IMR-90 (cell line): Measurements from ENCODE around the gene LMO2. TPM values are rescaled to one million over a fixed set of nuclear protein-coding genes. Genes with fewer than 3 reads are reported as not detected.
A peak's percentile ranks its signal among the peaks of the same experiment; 100 is the strongest.

Source experiments
- ATAC-seq: fragments of 200-7000 bp; cut with Tn5 transposase; 2 replicates; pipeline ENCODE4 v1.9.1; 2020; ENCODE audit warnings: low read depth, mild to moderate bottlenecking, moderate library complexity
- BruUV-seq: library from RNA; stranded (reverse); fragments of 400-500 nt; replicated peaks from 2 replicates; lab custom pipeline; 2021; lab: Mats Ljungman, UMichigan
- CTCF ChIA-PET: fragments of 300-600 bp; formaldehyde crosslinking; extraction: SDS; loops from one replicate; lab custom pipeline; 2021; ENCODE audit warnings: antibody characterized with exemption; lab: Yijun Ruan, JAX
- POLR2A ChIA-PET: fragments of 300-600 bp; sonication (Branson Sonifier 250); formaldehyde crosslinking; loops from one replicate; lab custom pipeline; 2022; ENCODE audit warnings: antibody characterized with exemption; ENCODE audit not compliant: unreplicated experiment; lab: Charles Lee
- DNase-seq: peaks from one replicate; pipeline ENCODE4 v3.0.0; 2013
- H2AFZ ChIP-seq: replicated peaks from 2 replicates; pipeline ENCODE3; 2013; ENCODE audit warnings: low read length, mild to moderate bottlenecking; ENCODE audit not compliant: poor library complexity
- H2AK5ac ChIP-seq: 2 replicates; pipeline ENCODE4 v1.6.1; 2013; ENCODE audit warnings: low read depth, low read length, inconsistent platforms
- H2AK9ac ChIP-seq: replicated peaks from 2 replicates; pipeline ENCODE3; 2013; ENCODE audit warnings: mild to moderate bottlenecking, low read depth, low read length, moderate library complexity; ENCODE audit not compliant: poor library complexity
- H2BK120ac ChIP-seq: 2 replicates; pipeline ENCODE4 v1.6.1; 2013; ENCODE audit warnings: low read depth, low read length, inconsistent platforms
- H2BK15ac ChIP-seq: 3 replicates; pipeline ENCODE4 v1.6.1; 2013; ENCODE audit warnings: low read depth, low read length, inconsistent platforms
- H2BK20ac ChIP-seq: 2 replicates; pipeline ENCODE4 v1.6.1; 2013; ENCODE audit warnings: low read depth, mild to moderate bottlenecking, inconsistent platforms, low read length, moderate library complexity
- H2BK5ac ChIP-seq: 2 replicates; pipeline ENCODE4 v1.6.1; 2013; ENCODE audit warnings: mild to moderate bottlenecking, low read depth, low read length, inconsistent platforms; ENCODE audit not compliant: poor library complexity, severe bottlenecking
- H3K14ac ChIP-seq: replicated peaks from 2 replicates; pipeline ENCODE4 v1.6.1; 2013; ENCODE audit warnings: low read depth, low read length, inconsistent platforms
- H3K18ac ChIP-seq: 2 replicates; pipeline ENCODE4 v1.6.1; 2013; ENCODE audit warnings: low read depth, low read length, control low read depth
- H3K23ac ChIP-seq: 2 replicates; pipeline ENCODE4 v1.6.1; 2013; ENCODE audit warnings: low read depth, low read length, inconsistent platforms
- H3K27ac ChIP-seq: 2 replicates; pipeline ENCODE4 v1.5.1; 2013; ENCODE audit warnings: mild to moderate bottlenecking, control low read depth, low read length; ENCODE audit not compliant: insufficient read depth
- H3K27me3 ChIP-seq: 2 replicates; pipeline ENCODE4 v1.6.1; 2013; ENCODE audit warnings: low read length; ENCODE audit not compliant: control insufficient read depth, insufficient read depth
- H3K36me3 ChIP-seq: 2 replicates; pipeline ENCODE4 v1.6.1; 2013; ENCODE audit warnings: low read length, mixed read lengths; ENCODE audit not compliant: control insufficient read depth, insufficient read depth
- H3K4ac ChIP-seq: 2 replicates; pipeline ENCODE4 v1.6.1; 2013; ENCODE audit warnings: low read depth, low read length, inconsistent platforms
- H3K4me1 ChIP-seq: 2 replicates; pipeline ENCODE4 v1.6.1; 2013; ENCODE audit warnings: low read length, mixed read lengths; ENCODE audit not compliant: control insufficient read depth, insufficient read depth
- H3K4me2 ChIP-seq: 2 replicates; pipeline ENCODE4 v1.6.1; 2013; ENCODE audit warnings: low read depth, mild to moderate bottlenecking, control low read depth, low read length, moderate library complexity
- H3K4me3 ChIP-seq: 2 replicates; pipeline ENCODE4 v1.5.1; 2013; ENCODE audit warnings: low read depth, mild to moderate bottlenecking, control low read depth, low read length, moderate library complexity; ENCODE audit not compliant: insufficient read depth
- H3K56ac ChIP-seq: 2 replicates; pipeline ENCODE4 v1.6.1; 2013; ENCODE audit warnings: low read length, inconsistent platforms; ENCODE audit not compliant: insufficient read depth; ENCODE audit errors: extremely low read depth
- H3K79me1 ChIP-seq, 2 experiments: 2 replicates each; pipeline ENCODE4 v1.6.1; 2013; ENCODE audit warnings: low read length in 2 of 2, inconsistent platforms in 1 of 2, low read depth in 1 of 2
- H3K9ac ChIP-seq: 2 replicates; pipeline ENCODE4 v1.6.1; 2013; ENCODE audit warnings: low read depth, low read length, control low read depth
- H3K9me1 ChIP-seq: 2 replicates; pipeline ENCODE4 v1.6.1; 2013; ENCODE audit warnings: low read length, inconsistent platforms; ENCODE audit not compliant: insufficient read depth
- H3K9me3 ChIP-seq: 2 replicates; pipeline ENCODE4 v1.6.1; 2013; ENCODE audit warnings: low read length; ENCODE audit not compliant: control insufficient read depth, insufficient read depth
- H4K20me1 ChIP-seq: 2 replicates; pipeline ENCODE4 v1.6.1; 2013; ENCODE audit warnings: low read length, inconsistent platforms; ENCODE audit not compliant: insufficient read depth
- H4K5ac ChIP-seq: 2 replicates; pipeline ENCODE4 v1.6.1; 2013; ENCODE audit warnings: mild to moderate bottlenecking, low read depth, low read length, control low read depth
- H4K8ac ChIP-seq, 2 experiments: 2 replicates each; pipeline ENCODE4 v1.6.1; 2013; ENCODE audit warnings: low read depth in 2 of 2, low read length in 2 of 2, control low read depth in 1 of 2, inconsistent platforms in 1 of 2
- H4K91ac ChIP-seq: 2 replicates; pipeline ENCODE4 v1.6.1; 2013; ENCODE audit warnings: low read depth, low read length, inconsistent platforms; ENCODE audit not compliant: insufficient read depth
- BHLHE40 ChIP-seq: fragments of 150-350 bp; IDR thresholded peaks from 2 replicates; pipeline ENCODE4 v1.6.1; 2016; ENCODE audit warnings: mild to moderate bottlenecking, low read depth, low read length
- CEBPB ChIP-seq: IDR thresholded peaks from 2 replicates; pipeline ENCODE4 v1.6.1; 2012; ENCODE audit warnings: low read depth, low read length, improper control_type of control experiment
- MAZ ChIP-seq: IDR thresholded peaks from 2 replicates; pipeline ENCODE4 v1.6.1; 2012; ENCODE audit warnings: low read depth, mild to moderate bottlenecking, low read length, improper control_type of control experiment, moderate library complexity, borderline replicate concordance
- MXI1 ChIP-seq: IDR thresholded peaks from 2 replicates; pipeline ENCODE4 v1.6.1; 2012; ENCODE audit warnings: low read depth, mild to moderate bottlenecking, low read length, moderate library complexity, borderline replicate concordance
- RAD21 ChIP-seq: IDR thresholded peaks from 2 replicates; pipeline ENCODE4 v1.6.1; 2012; ENCODE audit warnings: low read length, improper control_type of control experiment
- RCOR1 ChIP-seq: IDR thresholded peaks from 2 replicates; pipeline ENCODE4 v1.6.1; 2012; ENCODE audit warnings: mild to moderate bottlenecking, low read length, improper control_type of control experiment; ENCODE audit not compliant: insufficient replicate concordance
- SMC3 ChIP-seq: fragments of 150-350 bp; IDR thresholded peaks from 2 replicates; pipeline ENCODE4 v1.6.1; 2016; ENCODE audit warnings: low read depth, mild to moderate bottlenecking, antibody characterized with exemption, low read length, moderate library complexity
- WGBS, 2 experiments: methylation state at CpG; one replicate each; pipeline versions ENCODE4 v1.1.5 to v1.1.7; 2013; ENCODE audit warnings: missing lambda C conversion rate in 2 of 2; ENCODE audit not compliant: insufficient read length in 1 of 2; ENCODE audit errors: extremely low coverage in 2 of 2; 5-methylcytosine and 5-hydroxymethylcytosine counted together
- dilution Hi-C: fragments of 300-500 bp; cut with HindIII; formaldehyde crosslinking; loops from one replicate; pipeline ENCODE4 v1.14.3; 2018; ENCODE audit warnings: low sequenced_read_pairs; ENCODE audit not compliant: unreplicated experiment
- in situ Hi-C: fragments of 300-500 bp; cut with MboI; formaldehyde crosslinking; loops from 3 replicates; pipeline ENCODE4 v1.14.3; 2019; ENCODE audit warnings: low sequenced_read_pairs, inconsistent platforms, mixed read lengths
- intact Hi-C: fragments of 100-400 bp; cut with micrococcal nuclease; formaldehyde crosslinking; loops from 2 replicates; pipeline ENCODE4 v1.10.0; 2022
- polyA plus RNA-seq, 3 experiments: library from polyadenylated mRNA; depleted of rRNA; stranded (reverse); fragments of >200 nt; gene quantifications; 2 replicates each; pipeline ENCODE4 v1.2.3, GENCODE V29; 2012; ENCODE audit warnings: low replicate concordance in 1 of 3
- total RNA-seq: library from RNA; depleted of rRNA; stranded (reverse); fragments of >200 nt; gene quantifications from 2 replicates; pipeline ENCODE4 v1.2.3, GENCODE V29; 2012
- TF ChIP-seq, protein P1 (sequence below): conservative IDR thresholded peaks from 2 replicates; pipeline ENCODE4 v1.5.1; 2012; ENCODE audit warnings: mild to moderate bottlenecking, low read depth, low read length, improper control_type of control experiment
- TF ChIP-seq, protein P2 (sequence below): fragments of 150-350 bp; IDR thresholded peaks from 2 replicates; pipeline ENCODE4 v1.6.1; 2016; ENCODE audit warnings: low read depth, mild to moderate bottlenecking, low read length, moderate library complexity, borderline replicate concordance

LMO2 gene
- total and polyA plus RNA-seq, 2 of the 4 experiments (the other 2 are of a cell fraction): not detected

DNA sequence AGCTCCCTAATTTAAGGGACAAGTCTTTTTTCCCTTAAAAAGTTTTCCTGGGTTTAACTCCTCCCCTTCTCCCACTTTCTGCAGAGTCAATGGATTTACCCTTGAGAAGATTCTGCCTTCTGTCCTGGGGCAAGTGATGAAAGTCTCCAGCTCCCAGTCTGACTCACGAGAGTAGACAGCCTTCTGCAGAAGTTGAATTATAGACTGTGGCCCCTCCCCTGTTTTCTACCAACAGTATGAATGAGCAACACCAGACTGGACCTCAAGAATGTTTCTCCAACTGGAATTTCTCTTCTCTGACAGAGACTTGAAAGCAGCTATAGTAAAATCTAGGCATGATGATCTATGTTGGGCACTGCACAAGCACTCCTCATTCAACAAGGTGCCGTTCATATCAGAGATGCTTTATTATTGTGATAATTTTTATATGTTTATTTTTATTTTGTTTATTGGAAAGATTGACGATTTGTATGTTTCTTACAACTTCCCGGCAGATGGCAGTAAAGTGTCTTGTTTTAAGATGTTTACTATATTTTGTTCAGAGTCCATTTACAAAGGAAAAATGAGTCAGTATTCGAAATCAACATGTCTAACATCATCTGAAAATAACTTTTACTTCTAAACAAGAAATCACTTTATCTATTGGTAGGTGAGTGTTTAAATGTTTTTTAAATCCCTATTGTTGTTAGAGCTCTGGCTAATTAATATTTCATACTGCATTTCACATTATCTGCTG is 56.6 kb downstream of the LMO2 start:
- no peak overlapping the region for H3K27ac ChIP-seq
- H3K79me1 ChIP-seq: no peaks in the 10 kb centered on the region
- intact Hi-C loops (loop anchor here (5.0 kb wide), 1 partner anchor 152 kb away; no protein-coding TSS in a partner anchor), dilution Hi-C loops (no loop called here), in situ Hi-C loops (no loop called here)
- no peak overlapping the region for H4K91ac ChIP-seq
- H3K18ac ChIP-seq: no peak overlapping the region
- H3K4me1 ChIP-seq: no peaks in the 10 kb centered on the region
- no TSS peak for BruUV-seq
- no peak overlapping the region for H2AFZ ChIP-seq
- DNase-seq (peak; percentile 76), ATAC-seq (peak; percentile 91)
- H3K56ac ChIP-seq: no peak overlapping the region
- H2BK120ac ChIP-seq: no peak overlapping the region
- no peak overlapping the region for H2BK20ac ChIP-seq
- H3K14ac ChIP-seq: no peak overlapping the region
- H2AK9ac ChIP-seq: no peak overlapping the region
- H3K9me3 ChIP-seq: no peaks in the 10 kb centered on the region
- TF ChIP-seq RCOR1 (no peak), MAZ (no peak), BHLHE40 (no peak), SMC3 (peak; percentile 26; the same call in 1 of the 2 replicates), RAD21 (0 out of 2 replicates have a peak, but pooled peaks have one; percentile 33), CEBPB (peak; percentile 38; the same call in 1 of the 2 replicates), MXI1 (no peak)
- TF ChIP-seq, protein P1, sequence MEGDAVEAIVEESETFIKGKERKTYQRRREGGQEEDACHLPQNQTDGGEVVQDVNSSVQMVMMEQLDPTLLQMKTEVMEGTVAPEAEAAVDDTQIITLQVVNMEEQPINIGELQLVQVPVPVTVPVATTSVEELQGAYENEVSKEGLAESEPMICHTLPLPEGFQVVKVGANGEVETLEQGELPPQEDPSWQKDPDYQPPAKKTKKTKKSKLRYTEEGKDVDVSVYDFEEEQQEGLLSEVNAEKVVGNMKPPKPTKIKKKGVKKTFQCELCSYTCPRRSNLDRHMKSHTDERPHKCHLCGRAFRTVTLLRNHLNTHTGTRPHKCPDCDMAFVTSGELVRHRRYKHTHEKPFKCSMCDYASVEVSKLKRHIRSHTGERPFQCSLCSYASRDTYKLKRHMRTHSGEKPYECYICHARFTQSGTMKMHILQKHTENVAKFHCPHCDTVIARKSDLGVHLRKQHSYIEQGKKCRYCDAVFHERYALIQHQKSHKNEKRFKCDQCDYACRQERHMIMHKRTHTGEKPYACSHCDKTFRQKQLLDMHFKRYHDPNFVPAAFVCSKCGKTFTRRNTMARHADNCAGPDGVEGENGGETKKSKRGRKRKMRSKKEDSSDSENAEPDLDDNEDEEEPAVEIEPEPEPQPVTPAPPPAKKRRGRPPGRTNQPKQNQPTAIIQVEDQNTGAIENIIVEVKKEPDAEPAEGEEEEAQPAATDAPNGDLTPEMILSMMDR: peak; percentile 51
- TF ChIP-seq, protein P2, sequence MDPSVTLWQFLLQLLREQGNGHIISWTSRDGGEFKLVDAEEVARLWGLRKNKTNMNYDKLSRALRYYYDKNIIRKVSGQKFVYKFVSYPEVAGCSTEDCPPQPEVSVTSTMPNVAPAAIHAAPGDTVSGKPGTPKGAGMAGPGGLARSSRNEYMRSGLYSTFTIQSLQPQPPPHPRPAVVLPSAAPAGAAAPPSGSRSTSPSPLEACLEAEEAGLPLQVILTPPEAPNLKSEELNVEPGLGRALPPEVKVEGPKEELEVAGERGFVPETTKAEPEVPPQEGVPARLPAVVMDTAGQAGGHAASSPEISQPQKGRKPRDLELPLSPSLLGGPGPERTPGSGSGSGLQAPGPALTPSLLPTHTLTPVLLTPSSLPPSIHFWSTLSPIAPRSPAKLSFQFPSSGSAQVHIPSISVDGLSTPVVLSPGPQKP: no peak
- H3K23ac ChIP-seq: no peak overlapping the region
- H2AK5ac ChIP-seq: no peak overlapping the region
- no peak overlapping the region for H3K4ac ChIP-seq
- H3K9me1 ChIP-seq: no peaks in the 10 kb centered on the region
- H4K8ac ChIP-seq: no peak overlapping the region
- H4K20me1 ChIP-seq: no peaks in the 10 kb centered on the region
- H2BK5ac ChIP-seq: no peak overlapping the region
- no peak overlapping the region for H4K5ac ChIP-seq
- H3K9ac ChIP-seq: no peak overlapping the region
- no peak overlapping the region for H3K4me3 ChIP-seq
- ChIA-PET POLR2A (no interaction called here), CTCF (interaction anchor here (0.6 to 1.9 kb wide), 6 partner anchors 23 to 545 kb away, joined by 3 to 6 read pairs (median 4); partner anchors contain the start of gene ABTB2)
- H2BK15ac ChIP-seq: no peak overlapping the region
- WGBS, 2 experiments: no CpG with 5 or more reads among the region's 5 CpGs
- no peaks in the 10 kb centered on the region for H3K36me3 ChIP-seq
- peak overlapping the region; percentile 53; the same call in 1 of the 2 replicates for H3K4me2 ChIP-seq
- H3K27me3 ChIP-seq: peaks cover 22% of the 10 kb centered on the region
